ENCODE data around the gene OR4D10.

The OR4D10 gene

GRCh38 chr11:59520741-59521140, 47.6 kb downstream of the OR4D10 start:
- no peak for TF ChIP-seq CTCF (IDR thresholded peaks at IDR 0.05)
- Histone ChIP-seq H3K4me1 (no peaks in the 10 kb centered on the region), H3K27ac (no peak overlapping the region), H3K9ac (no peak overlapping the region), H3K79me2 (no peaks in the 10 kb centered on the region), H3K27me3 (ENCODE audit: control insufficient read depth, insufficient read depth, low read length) (no peaks in the 10 kb centered on the region), H2AFZ (no peak overlapping the region), H3K4me3 (ENCODE audit: low read depth, low read length) (no peak overlapping the region), H3K4me2 (ENCODE audit: low read length) (no peak overlapping the region), H3K9me3 (ENCODE audit: control insufficient read depth, low read length) (no peaks in the 10 kb centered on the region), H3K36me3 (ENCODE audit: control insufficient read depth, insufficient read depth, low read length) (no peaks in the 10 kb centered on the region)

- Histone ChIP-seq H3K9me3 (ENCODE audit: control insufficient read depth, low read length) (no peaks in the 10 kb centered on the region), H3K79me2 (no peaks in the 10 kb centered on the region), H3K4me2 (ENCODE audit: low read length) (no peak overlapping the region), H3K27ac (no peak overlapping the region), H3K4me3 (ENCODE audit: low read depth, low read length) (no peak overlapping the region), H2AFZ (no peak overlapping the region), H3K36me3 (ENCODE audit: control insufficient read depth, insufficient read depth, low read length) (no peaks in the 10 kb centered on the region), H3K4me1 (no peaks in the 10 kb centered on the region), H3K9ac (no peak overlapping the region), H3K27me3 (ENCODE audit: control insufficient read depth, insufficient read depth, low read length) (no peaks in the 10 kb centered on the region)
- TF ChIP-seq CTCF (IDR thresholded peaks at IDR 0.05): no peak
These were observed 50.4 kb downstream of the OR4D10 start for GRCh38 chr11:59523541-59523940.

GRCh38 chr11:59528711-59529110, 55.6 kb downstream of the OR4D10 start:
- Histone ChIP-seq H3K79me2 (no peaks in the 10 kb centered on the region), H3K9me3 (ENCODE audit: control insufficient read depth, low read length) (no peaks in the 10 kb centered on the region), H3K4me2 (ENCODE audit: low read length) (no peak overlapping the region), H3K4me3 (ENCODE audit: low read depth, low read length) (no peak overlapping the region), H3K9ac (no peak overlapping the region), H2AFZ (no peak overlapping the region), H3K27me3 (ENCODE audit: control insufficient read depth, insufficient read depth, low read length) (no peaks in the 10 kb centered on the region), H3K27ac (no peak overlapping the region), H3K4me1 (no peaks in the 10 kb centered on the region), H3K36me3 (ENCODE audit: control insufficient read depth, insufficient read depth, low read length) (no peaks in the 10 kb centered on the region)
- no peak for TF ChIP-seq CTCF (IDR thresholded peaks at IDR 0.05)
